Loucy (cell line): Measurements from ENCODE around the gene RHOA.

ENCODE experiments used
- H2AFZ ChIP-seq: fragments of 200-600 bp; sonication (generic); 2 replicates; pipeline ENCODE4 v1.6.0; 2016; ENCODE audit warnings: antibody characterized with exemption, mild to moderate bottlenecking, low read length, moderate library complexity
- H3F3A ChIP-seq: fragments of 200-600 bp; 2 replicates; pipeline ENCODE4 v1.6.0; 2016; ENCODE audit warnings: antibody characterized with exemption, low read depth, mild to moderate bottlenecking
- H3K27me3 ChIP-seq: fragments of 200-600 bp; sonication (generic); 2 replicates; pipeline ENCODE4 v1.6.1; 2014; ENCODE audit warnings: low read length, mild to moderate bottlenecking; ENCODE audit not compliant: insufficient read depth, poor library complexity, severe bottlenecking
- H3K36me3 ChIP-seq: fragments of 200-600 bp; sonication (generic); 2 replicates; pipeline ENCODE4 v1.6.1; 2016; ENCODE audit warnings: low read length; ENCODE audit not compliant: insufficient read depth
- H3K4me1 ChIP-seq: fragments of 200-600 bp; sonication (generic); 2 replicates; pipeline ENCODE4 v1.5.1; 2014; ENCODE audit warnings: low read length, mild to moderate bottlenecking; ENCODE audit not compliant: insufficient read depth, poor library complexity, severe bottlenecking
- H3K4me2 ChIP-seq: fragments of 200-600 bp; sonication (generic); 2 replicates; pipeline ENCODE4 v1.6.0; 2014; ENCODE audit warnings: antibody characterized with exemption, low read length, low read depth, mild to moderate bottlenecking; ENCODE audit not compliant: poor library complexity, severe bottlenecking
- H3K4me3 ChIP-seq: fragments of 200-600 bp; sonication (generic); 2 replicates; pipeline ENCODE4 v1.5.1; 2014; ENCODE audit warnings: low read length, mild to moderate bottlenecking, mixed read lengths; ENCODE audit not compliant: poor library complexity, severe bottlenecking
- H3K79me2 ChIP-seq: fragments of 200-600 bp; sonication (generic); 2 replicates; pipeline ENCODE4 v1.6.1; 2014; ENCODE audit warnings: low read length; ENCODE audit not compliant: insufficient read depth
- H3K9ac ChIP-seq: fragments of 200-600 bp; sonication (generic); 2 replicates; pipeline ENCODE4 v1.6.0; 2014; ENCODE audit warnings: mild to moderate bottlenecking, low read depth, low read length, moderate library complexity; ENCODE audit not compliant: poor library complexity, severe bottlenecking
- H3K9me2 ChIP-seq: fragments of 200-600 bp; sonication (generic); replicated peaks from 2 replicates; pipeline ENCODE4 v1.6.1; 2016; ENCODE audit warnings: low read depth, low read length, mixed read lengths
- H3K9me3 ChIP-seq: fragments of 200-600 bp; sonication (generic); 2 replicates; pipeline ENCODE4 v1.6.1; 2014; ENCODE audit warnings: mild to moderate bottlenecking, antibody characterized with exemption, low read length, low read depth; ENCODE audit not compliant: insufficient read depth
- H4K20me1 ChIP-seq: fragments of 200-600 bp; sonication (generic); 2 replicates; pipeline ENCODE4 v1.6.0; 2014; ENCODE audit warnings: antibody characterized with exemption, low read length, mild to moderate bottlenecking; ENCODE audit not compliant: insufficient read depth, poor library complexity, severe bottlenecking
- CTCF ChIP-seq: fragments of 200-600 bp; sonication (generic); conservative IDR thresholded peaks from 2 replicates; pipeline ENCODE4 v1.5.1; 2014; ENCODE audit warnings: mild to moderate bottlenecking, antibody characterized with exemption, low read length
- EZH2phosphoT487 ChIP-seq: fragments of 200-600 bp; IDR thresholded peaks from 2 replicates; pipeline ENCODE4 v1.6.1; 2018; ENCODE audit warnings: antibody characterized with exemption, mild to moderate bottlenecking, moderate library complexity, borderline replicate concordance

The RHOA gene

DNA sequence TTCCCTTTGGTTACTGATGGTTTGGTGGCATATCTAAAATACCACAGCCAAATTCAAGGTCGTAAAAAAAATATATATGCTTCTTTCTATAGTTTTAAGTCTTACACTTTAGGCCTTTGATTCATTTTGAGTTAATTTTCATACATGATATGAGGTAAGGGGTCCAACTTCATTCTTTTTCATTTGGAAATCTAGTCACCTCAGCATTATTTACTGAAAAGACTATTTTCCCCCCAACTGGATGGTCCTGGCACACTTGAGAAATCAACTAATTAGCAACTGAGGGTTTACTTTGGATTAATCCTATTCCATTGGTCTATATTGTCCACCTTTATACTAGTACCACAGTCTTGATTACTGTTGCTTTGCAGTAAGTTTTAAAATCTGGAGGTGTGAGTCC is 26.2 kb downstream of the RHOA start:
- H3K9me2 ChIP-seq, result no peaks in the 10 kb centered on the region
- H3K4me3 ChIP-seq, result no peak overlapping the region
- peaks cover 98% of the 10 kb centered on the region for H3K79me2 ChIP-seq
- no peak for TF ChIP-seq CTCF
- TF ChIP-seq EZH2phosphoT487, result no peak
- H2AFZ ChIP-seq, result no peak overlapping the region
- H3K4me2 ChIP-seq, result no peak overlapping the region
- H3K4me1 ChIP-seq, result no peaks in the 10 kb centered on the region
- no peaks in the 10 kb centered on the region for H3F3A ChIP-seq
- no peaks in the 10 kb centered on the region for H3K9me3 ChIP-seq
- H3K36me3 ChIP-seq, result peaks cover 9% of the 10 kb centered on the region; the same call in 1 of the 2 replicates
- peaks cover 75% of the 10 kb centered on the region for H4K20me1 ChIP-seq
- H3K27me3 ChIP-seq, result no peaks in the 10 kb centered on the region
- H3K9ac ChIP-seq, result no peak overlapping the region

DNA sequence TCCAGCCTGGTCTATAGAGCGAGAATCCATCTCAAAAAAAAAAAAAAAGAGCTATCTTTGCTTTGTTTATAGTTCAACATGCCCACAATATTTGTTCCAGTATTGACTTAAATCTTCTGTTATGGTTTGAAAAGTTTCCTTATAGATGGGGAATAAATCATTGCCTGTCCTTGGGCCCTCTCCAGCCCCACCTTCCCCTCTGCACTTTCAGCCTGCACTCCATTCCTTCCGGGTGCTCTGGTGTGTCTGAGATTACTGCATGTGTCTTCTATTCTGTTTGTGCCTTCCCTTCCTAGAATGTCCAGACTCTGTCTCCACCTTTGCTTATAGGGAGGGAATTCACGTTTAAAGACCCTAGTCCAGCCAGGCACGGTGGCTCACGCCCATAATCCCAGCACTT is 28.4 kb downstream of the RHOA start:
- H3K79me2 ChIP-seq, result peaks cover 97% of the 10 kb centered on the region
- no peaks in the 10 kb centered on the region for H3F3A ChIP-seq
- no peaks in the 10 kb centered on the region for H3K27me3 ChIP-seq
- no peak overlapping the region for H2AFZ ChIP-seq
- H3K9me2 ChIP-seq, result no peaks in the 10 kb centered on the region
- TF ChIP-seq EZH2phosphoT487 (no peak), CTCF (no peak)
- no peak overlapping the region for H3K4me3 ChIP-seq
- H3K9ac ChIP-seq, result no peak overlapping the region
- H4K20me1 ChIP-seq, result peaks cover 75% of the 10 kb centered on the region
- no peaks in the 10 kb centered on the region for H3K4me1 ChIP-seq
- no peaks in the 10 kb centered on the region for H3K9me3 ChIP-seq
- H3K4me2 ChIP-seq, result no peak overlapping the region
- H3K36me3 ChIP-seq, result peaks cover 8% of the 10 kb centered on the region; the same call in 1 of the 2 replicates

DNA sequence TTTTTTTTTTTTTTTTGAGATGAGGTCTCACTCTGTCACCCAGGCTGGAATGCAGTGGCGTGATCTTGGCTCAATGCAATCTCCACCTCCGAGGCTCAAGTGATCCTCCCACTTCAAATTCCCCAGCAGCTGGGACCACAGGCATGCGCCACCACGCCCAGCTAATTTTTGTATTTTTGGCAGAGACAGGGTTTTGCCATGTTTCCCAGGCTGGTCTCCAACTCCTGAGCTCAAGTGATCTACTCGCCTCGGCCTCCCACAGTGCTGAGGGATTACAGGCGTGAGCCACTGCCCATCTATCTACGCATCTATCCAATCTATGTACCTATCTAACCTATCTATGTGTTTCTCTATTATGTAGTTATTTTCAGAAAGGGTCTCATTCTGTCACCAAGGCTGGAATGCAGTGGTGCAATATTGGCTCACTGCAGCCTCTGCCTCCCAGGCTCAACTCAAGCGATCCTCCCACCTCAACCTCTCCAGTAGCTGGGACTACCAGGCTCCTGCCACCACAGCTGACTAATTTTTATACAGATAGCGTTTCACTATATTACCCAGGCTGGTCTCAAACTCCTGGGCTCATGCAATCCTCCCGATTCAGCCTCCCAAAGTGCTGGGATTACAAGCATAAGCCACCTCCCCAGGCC is 33.4 kb downstream of the RHOA start:
- no peaks in the 10 kb centered on the region for H3K4me1 ChIP-seq
- no peak overlapping the region for H3K4me2 ChIP-seq
- H4K20me1 ChIP-seq, result peaks cover 73% of the 10 kb centered on the region
- H3K9me2 ChIP-seq, result no peaks in the 10 kb centered on the region
- no peak overlapping the region for H3K4me3 ChIP-seq
- H3F3A ChIP-seq, result no peaks in the 10 kb centered on the region
- H3K9me3 ChIP-seq, result no peaks in the 10 kb centered on the region
- no peak overlapping the region for H2AFZ ChIP-seq
- H3K27me3 ChIP-seq, result no peaks in the 10 kb centered on the region
- no peak overlapping the region for H3K9ac ChIP-seq
- TF ChIP-seq EZH2phosphoT487, result no peak
- peaks cover 96% of the 10 kb centered on the region for H3K79me2 ChIP-seq
- H3K36me3 ChIP-seq, result peaks cover 23% of the 10 kb centered on the region; the same call in 1 of the 2 replicates

DNA sequence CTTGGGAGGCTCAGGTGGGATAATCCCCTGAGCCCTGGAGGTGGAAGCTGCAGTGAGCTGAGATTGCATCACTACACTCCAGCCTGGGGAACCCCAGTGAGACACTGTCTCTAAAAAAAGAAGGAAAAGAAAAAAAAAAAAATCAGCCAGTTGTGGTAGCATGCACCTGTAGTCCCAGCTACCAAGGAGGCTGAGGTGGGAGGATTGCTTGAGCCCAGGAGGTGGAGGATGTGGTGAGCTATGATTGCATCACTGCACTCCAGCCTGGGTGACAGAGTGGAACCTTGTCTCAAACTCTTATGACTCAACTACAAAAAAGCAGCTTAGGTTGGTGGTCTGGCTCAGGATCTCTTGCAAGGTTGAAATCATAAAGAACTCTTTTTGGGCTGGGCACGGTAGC is 34.3 kb downstream of the RHOA start:
- Histone ChIP-seq H2AFZ (no peak overlapping the region), H4K20me1 (peaks cover 73% of the 10 kb centered on the region), H3K4me1 (no peaks in the 10 kb centered on the region)

More for the DNA sequence above, 34.3 kb downstream of the RHOA start:
- no peak for TF ChIP-seq CTCF
- no peak for TF ChIP-seq EZH2phosphoT487
- H3F3A ChIP-seq, result no peaks in the 10 kb centered on the region
- no peak overlapping the region for H3K4me2 ChIP-seq
- no peak overlapping the region for H3K4me3 ChIP-seq
- no peak overlapping the region for H3K9ac ChIP-seq
- H3K9me2 ChIP-seq, result no peaks in the 10 kb centered on the region
- peaks cover 31% of the 10 kb centered on the region; the same call in 1 of the 2 replicates for H3K36me3 ChIP-seq
- no peaks in the 10 kb centered on the region for H3K9me3 ChIP-seq
- H3K79me2 ChIP-seq, result peaks cover 93% of the 10 kb centered on the region
- no peaks in the 10 kb centered on the region for H3K27me3 ChIP-seq
